K562 (cell line): Measurements from ENCODE around the gene APOBEC3C. TPM values are rescaled to one million over a fixed set of nuclear protein-coding genes. Genes with fewer than 3 reads are reported as not detected.

Source experiments
- CHD4 ChIP-seq: fragments of 200-600 bp; sonication (generic); IDR thresholded peaks from 3 replicates; pipeline ENCODE4 v1.6.1; 2012; ENCODE audit warnings: low read depth, mild to moderate bottlenecking, mixed read lengths, low read length, inconsistent platforms; ENCODE audit not compliant: insufficient read depth, insufficient replicate concordance, poor library complexity, severe bottlenecking
- EP400 ChIP-seq: fragments of 450-650 bp; IDR thresholded peaks from 2 replicates; pipeline ENCODE4 v1.6.1; 2017; ENCODE audit warnings: antibody characterized with exemption, mild to moderate bottlenecking, moderate library complexity
- FOXA3 ChIP-seq, 2 experiments: fragments of 450-650 bp in 1 of 2; sonication (generic) in 1 of 2; formaldehyde crosslinking; IDR thresholded peaks in 1 of 2; conservative IDR thresholded peaks in 1 of 2; 2 replicates each; pipeline versions ENCODE4 v1.4.0 to v1.8.0; 2020 to 2022; ENCODE audit warnings: mild to moderate bottlenecking in 2 of 2, missing genetic modification reagents in 1 of 2
- FOXK2 ChIP-seq, 2 experiments: fragments of 450-650 bp; IDR thresholded peaks in 1 of 2; conservative IDR thresholded peaks in 1 of 2; 2 replicates each; pipeline ENCODE4 v1.6.1; 2016; ENCODE audit warnings: low read depth in 2 of 2, mild to moderate bottlenecking in 1 of 2
- ILK ChIP-seq: fragments of 450-650 bp; IDR thresholded peaks from 2 replicates; pipeline ENCODE4 v1.6.1; 2016; ENCODE audit warnings: missing genetic modification characterization, low read depth, mild to moderate bottlenecking, missing compliant biosample characterization, moderate library complexity, borderline replicate concordance
- KLF10 ChIP-seq: fragments of 250-450 bp; sonication (Bioruptor Pico); IDR thresholded peaks from 2 replicates; pipeline ENCODE4 v1.6.1; 2021; ENCODE audit warnings: matching md5 sums
- MTA2 ChIP-seq: fragments of 450-650 bp; IDR thresholded peaks from 2 replicates; pipeline ENCODE4 v1.6.1; 2016; ENCODE audit warnings: low read depth
- NRF1 ChIP-seq, 2 experiments: fragments of 450-650 bp; IDR thresholded peaks in 1 of 2; conservative IDR thresholded peaks in 1 of 2; 2 replicates each; pipeline ENCODE4 v1.6.1; 2014; ENCODE audit warnings: mild to moderate bottlenecking in 2 of 2
- RNF2 ChIP-seq: sonication (generic); IDR thresholded peaks from 2 replicates; pipeline ENCODE4 v1.6.1; 2016
- RUNX1 ChIP-seq: sonication (generic); IDR thresholded peaks from 2 replicates; pipeline ENCODE4 v1.6.1; 2016; ENCODE audit warnings: antibody characterized with exemption, low read depth
- SIN3A ChIP-seq, 2 experiments: fragments of 150-350 bp in 1 of 2; IDR thresholded peaks; 2 replicates each; pipeline ENCODE4 v1.6.1; 2011 to 2016; ENCODE audit warnings: borderline replicate concordance in 2 of 2, low read depth in 2 of 2, low read length in 2 of 2, mild to moderate bottlenecking in 2 of 2, moderate library complexity in 2 of 2; ENCODE audit not compliant: control insufficient read depth in 1 of 2
- SMARCE1 ChIP-seq: fragments of 450-650 bp; IDR thresholded peaks from 2 replicates; pipeline ENCODE4 v1.7.1; 2016; ENCODE audit warnings: mild to moderate bottlenecking
- SP1 ChIP-seq: sonication (generic); formaldehyde crosslinking; IDR thresholded peaks from 2 replicates; pipeline ENCODE4 v1.8.1; 2022; ENCODE audit warnings: mild to moderate bottlenecking, missing genetic modification reagents
- TAF7 ChIP-seq: fragments of 450-650 bp; IDR thresholded peaks from 2 replicates; pipeline ENCODE4 v1.6.1; 2016; ENCODE audit warnings: missing genetic modification characterization, missing compliant biosample characterization
- XRCC3 ChIP-seq: fragments of 450-650 bp; IDR thresholded peaks from 2 replicates; pipeline ENCODE4 v1.6.1; 2017; ENCODE audit warnings: mild to moderate bottlenecking, moderate library complexity
- ZKSCAN1 ChIP-seq: fragments of 150-350 bp; IDR thresholded peaks from 2 replicates; pipeline ENCODE4 v1.6.1; 2016; ENCODE audit warnings: low read depth, low read length
- ZKSCAN3 ChIP-seq: fragments of 250-450 bp; sonication (Bioruptor Pico); IDR thresholded peaks from 2 replicates; pipeline ENCODE4 v1.4.0; 2020
- ZNF232 ChIP-seq: sonication (generic); formaldehyde crosslinking; IDR thresholded peaks from 2 replicates; pipeline ENCODE4 v1.8.0; 2022; ENCODE audit warnings: mild to moderate bottlenecking, missing genetic modification reagents
- ZNF263 ChIP-seq: sonication (generic); formaldehyde crosslinking; IDR thresholded peaks from 2 replicates; pipeline ENCODE4 v1.8.0; 2022; ENCODE audit warnings: mild to moderate bottlenecking, missing genetic modification reagents, borderline replicate concordance
- ZNF696 ChIP-seq: fragments of 250-450 bp; sonication (Bioruptor Pico); conservative IDR thresholded peaks from 2 replicates; pipeline ENCODE4 v1.4.0; 2020; ENCODE audit warnings: mild to moderate bottlenecking, moderate library complexity
- polyA plus RNA-seq, 8 experiments: library from polyadenylated mRNA; depleted of rRNA in 4 of 8; stranded (reverse) in 5 of 8; unstranded in 3 of 8; fragments of >200 nt; fragmentation: Nextera tagmentation in 2 of 8; fragmentation: Illumina TruSeq in 1 of 8; extraction: Ambion mirVana in 2 of 8; extraction: Trizol in 1 of 8; gene quantifications; 2 replicates each; pipeline versions ENCODE4 v1.2.1 to v1.2.3, GENCODE V29; 2011 to 2014; ENCODE audit warnings: inconsistent platforms in 1 of 8, missing spikeins in 1 of 8
- total RNA-seq, 7 experiments: library from RNA; depleted of rRNA in 6 of 7; stranded (reverse); fragments of >200 nt in 6 of 7; fragmentation: Illumina TruSeq in 2 of 7; extraction: Trizol in 2 of 7; gene quantifications; 2 replicates each; pipeline versions ENCODE4 v1.2.1 to v1.2.3, GENCODE V29; 2011 to 2021; ENCODE audit warnings: low replicate concordance in 1 of 7
- TF ChIP-seq, protein P1 (sequence below): sonication (generic); formaldehyde crosslinking; IDR thresholded peaks from 2 replicates; pipeline ENCODE4 v1.9.0; 2022; ENCODE audit warnings: mild to moderate bottlenecking, missing genetic modification reagents
- TF ChIP-seq, protein P2 (sequence below), 2 experiments: IDR thresholded peaks; 2 replicates each; pipeline ENCODE4 v1.6.1; 2012; ENCODE audit warnings: improper control_type of control experiment in 2 of 2, low read depth in 2 of 2, low read length in 2 of 2, borderline replicate concordance in 1 of 2
- TF ChIP-seq, protein P3 (sequence below), 3 experiments: IDR thresholded peaks in 2 of 3; conservative IDR thresholded peaks in 1 of 3; 2 replicates each; pipeline ENCODE4 v1.5.1; 2011 to 2012; ENCODE audit warnings: low read length in 3 of 3, mild to moderate bottlenecking in 3 of 3, control low read depth in 2 of 3, improper control_type of control experiment in 1 of 3, inconsistent platforms in 1 of 3, low read depth in 1 of 3, mixed read lengths in 1 of 3, moderate library complexity in 1 of 3; ENCODE audit not compliant: insufficient read depth in 2 of 3

Gene APOBEC3C
- total and polyA plus RNA-seq, 9 of the 15 experiments (the other 6 are each of a cell fraction or from before 2014, with no cell fraction given), result 12.4 to 285 (median 55.5) TPM

DNA sequence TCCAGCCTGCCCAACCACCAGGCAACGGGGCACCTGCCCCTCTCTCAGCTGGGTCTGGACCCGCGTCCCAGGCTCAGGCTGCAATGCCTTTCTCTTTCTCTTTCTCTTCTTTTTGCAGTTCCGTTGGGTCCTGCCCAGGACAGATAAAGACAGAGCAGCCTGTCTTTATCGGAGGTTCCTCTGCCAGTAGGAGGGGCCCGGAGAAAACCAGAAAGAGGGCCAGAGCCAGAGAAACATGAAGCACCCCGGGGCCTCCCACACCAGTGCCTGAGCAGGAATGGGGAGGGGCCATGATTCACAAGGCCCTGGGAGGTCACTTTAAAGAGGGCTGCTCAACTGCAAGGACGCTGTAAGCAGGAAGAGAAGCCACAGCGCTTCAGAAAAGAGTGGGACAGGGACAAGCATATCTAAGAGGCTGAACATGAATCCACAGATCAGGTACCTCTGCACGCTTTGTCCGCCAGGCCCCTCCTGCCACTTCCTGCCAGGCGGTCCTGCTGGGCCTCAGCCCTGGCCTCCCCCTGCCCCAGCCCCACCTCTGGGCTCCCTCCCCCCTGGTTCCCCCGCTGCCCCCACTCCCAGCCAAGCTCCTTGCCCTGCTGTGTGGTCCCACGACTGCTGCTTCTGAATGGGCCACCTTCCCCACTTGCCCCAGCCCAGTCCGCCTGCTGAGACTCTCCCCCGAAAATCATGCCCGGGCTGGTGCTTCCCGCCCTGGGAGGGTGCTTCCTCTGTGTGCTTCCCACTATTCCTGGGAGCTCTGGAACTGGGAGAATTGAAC is at the start of gene APOBEC3C (continued):
- TF ChIP-seq EP400, result peak; percentile 43; the same call in 1 of the 2 replicates
- no peak for TF ChIP-seq XRCC3
- 0 out of 2 replicates have a peak, but pooled peaks have one; percentile 22 for TF ChIP-seq ZKSCAN1
- TF ChIP-seq, protein P1, sequence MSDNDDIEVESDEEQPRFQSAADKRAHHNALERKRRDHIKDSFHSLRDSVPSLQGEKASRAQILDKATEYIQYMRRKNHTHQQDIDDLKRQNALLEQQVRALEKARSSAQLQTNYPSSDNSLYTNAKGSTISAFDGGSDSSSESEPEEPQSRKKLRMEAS, result peak; percentile 28; the same call in 1 of the 2 replicates
- TF ChIP-seq FOXK2 (conservative IDR thresholded peaks at IDR 0.05 in 1 of 2, IDR thresholded peaks at IDR 0.05 in 1 of 2; ENCODE audit: low read depth in 2 of 2), result peak; percentile 43 to 64; a peak in 3 of 4 replicates
- no peak for TF ChIP-seq ILK
- TF ChIP-seq ZNF263 (CRISPR knock-in tag), result peak; percentile 43; the same call in 1 of the 2 replicates
- no peak for TF ChIP-seq KLF10 (CRISPR knock-in tag)
- peak; percentile 60 to 69 for TF ChIP-seq NRF1 (conservative IDR thresholded peaks at IDR 0.05 in 1 of 2, IDR thresholded peaks at IDR 0.05 in 1 of 2)
- TF ChIP-seq SMARCE1, result 0 out of 2 replicates have a peak, but pooled peaks have one; percentile 29
- TF ChIP-seq FOXA3 (CRISPR knock-in tag; conservative IDR thresholded peaks at IDR 0.05 in 1 of 2, IDR thresholded peaks at IDR 0.05 in 1 of 2), result 0 out of 4 replicates have a peak, but pooled peaks of 1 of the 2 experiments have one; percentile 39
- TF ChIP-seq RUNX1, result no peak
- TF ChIP-seq ZNF696 (CRISPR knock-in tag), result no peak
- no peak for TF ChIP-seq ZKSCAN3 (CRISPR knock-in tag)
- no peak for TF ChIP-seq CHD4
- TF ChIP-seq, protein P2, sequence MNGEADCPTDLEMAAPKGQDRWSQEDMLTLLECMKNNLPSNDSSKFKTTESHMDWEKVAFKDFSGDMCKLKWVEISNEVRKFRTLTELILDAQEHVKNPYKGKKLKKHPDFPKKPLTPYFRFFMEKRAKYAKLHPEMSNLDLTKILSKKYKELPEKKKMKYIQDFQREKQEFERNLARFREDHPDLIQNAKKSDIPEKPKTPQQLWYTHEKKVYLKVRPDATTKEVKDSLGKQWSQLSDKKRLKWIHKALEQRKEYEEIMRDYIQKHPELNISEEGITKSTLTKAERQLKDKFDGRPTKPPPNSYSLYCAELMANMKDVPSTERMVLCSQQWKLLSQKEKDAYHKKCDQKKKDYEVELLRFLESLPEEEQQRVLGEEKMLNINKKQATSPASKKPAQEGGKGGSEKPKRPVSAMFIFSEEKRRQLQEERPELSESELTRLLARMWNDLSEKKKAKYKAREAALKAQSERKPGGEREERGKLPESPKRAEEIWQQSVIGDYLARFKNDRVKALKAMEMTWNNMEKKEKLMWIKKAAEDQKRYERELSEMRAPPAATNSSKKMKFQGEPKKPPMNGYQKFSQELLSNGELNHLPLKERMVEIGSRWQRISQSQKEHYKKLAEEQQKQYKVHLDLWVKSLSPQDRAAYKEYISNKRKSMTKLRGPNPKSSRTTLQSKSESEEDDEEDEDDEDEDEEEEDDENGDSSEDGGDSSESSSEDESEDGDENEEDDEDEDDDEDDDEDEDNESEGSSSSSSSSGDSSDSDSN (IDR thresholded peaks at IDR 0.05; ENCODE audit: borderline replicate concordance in 1 of 2, low read depth in 2 of 2, low read length in 2 of 2), result peak in 1 of 2 experiments; percentile 42; a peak in 1 of 4 replicates
- TF ChIP-seq ZNF232 (CRISPR knock-in tag), result no peak
- peak; percentile 52 for TF ChIP-seq MTA2
- TF ChIP-seq SP1 (CRISPR knock-in tag), result peak; percentile 16; the same call in 1 of the 2 replicates
- TF ChIP-seq SIN3A (IDR thresholded peaks at IDR 0.05; ENCODE audit: borderline replicate concordance in 2 of 2, control insufficient read depth in 1 of 2, low read depth in 2 of 2, low read length in 2 of 2), result peak in 1 of 2 experiments; percentile 29; a peak in 1 of 4 replicates
- peak; percentile 88 for TF ChIP-seq RNF2
- TF ChIP-seq, protein P3, sequence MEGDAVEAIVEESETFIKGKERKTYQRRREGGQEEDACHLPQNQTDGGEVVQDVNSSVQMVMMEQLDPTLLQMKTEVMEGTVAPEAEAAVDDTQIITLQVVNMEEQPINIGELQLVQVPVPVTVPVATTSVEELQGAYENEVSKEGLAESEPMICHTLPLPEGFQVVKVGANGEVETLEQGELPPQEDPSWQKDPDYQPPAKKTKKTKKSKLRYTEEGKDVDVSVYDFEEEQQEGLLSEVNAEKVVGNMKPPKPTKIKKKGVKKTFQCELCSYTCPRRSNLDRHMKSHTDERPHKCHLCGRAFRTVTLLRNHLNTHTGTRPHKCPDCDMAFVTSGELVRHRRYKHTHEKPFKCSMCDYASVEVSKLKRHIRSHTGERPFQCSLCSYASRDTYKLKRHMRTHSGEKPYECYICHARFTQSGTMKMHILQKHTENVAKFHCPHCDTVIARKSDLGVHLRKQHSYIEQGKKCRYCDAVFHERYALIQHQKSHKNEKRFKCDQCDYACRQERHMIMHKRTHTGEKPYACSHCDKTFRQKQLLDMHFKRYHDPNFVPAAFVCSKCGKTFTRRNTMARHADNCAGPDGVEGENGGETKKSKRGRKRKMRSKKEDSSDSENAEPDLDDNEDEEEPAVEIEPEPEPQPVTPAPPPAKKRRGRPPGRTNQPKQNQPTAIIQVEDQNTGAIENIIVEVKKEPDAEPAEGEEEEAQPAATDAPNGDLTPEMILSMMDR (IDR thresholded peaks at IDR 0.05 in 2 of 3, conservative IDR thresholded peaks at IDR 0.05 in 1 of 3; ENCODE audit: insufficient read depth in 2 of 3, low read depth in 1 of 3, low read length in 3 of 3), result peak in 2 of 3 experiments; percentile 19 to 25; a peak in 2 of 6 replicates
- TF ChIP-seq TAF7 (tag), result peak; percentile 66
